ENCODE data around the gene CNOT1. TPM values are rescaled to one million over a fixed set of nuclear protein-coding genes. Genes with fewer than 3 reads are reported as not detected.
A peak's percentile ranks its signal among the peaks of the same experiment; 100 is the strongest.

The CNOT1 gene
- total RNA-seq, 2 experiments from 2014 or later, result 164 to 184 TPM

- H3K27me3 Mint-ChIP-seq, result no peaks in the 10 kb centered on the region
- peaks cover 79% of the 10 kb centered on the region for H3K36me3 Mint-ChIP-seq (ENCODE audit: low read depth)
- intact Hi-C loops (cut with DNase I, micrococcal nuclease), result loop anchor here in 1 of 2 experiments (2.0 to 5.0 kb wide), 2 partner anchors 107 to 322 kb away; partner anchors contain the start of gene CSNK2A2
Measured at GRCh38 chr16:58519707-58520106, 109.9 kb downstream of the CNOT1 start.

GRCh38 chr16:58518980-58519368 lies 110.7 kb downstream of the CNOT1 start:
- DNase-seq (no peak), ATAC-seq (ENCODE audit: poor library complexity) (no peak)
- Mint-ChIP-seq H3K27ac (peak overlapping the region; percentile 40), H3K36me3 (ENCODE audit: low read depth) (peaks cover 72% of the 10 kb centered on the region), H3K4me1 (ENCODE audit: low read depth) (peaks cover 32% of the 10 kb centered on the region), H3K27me3 (no peaks in the 10 kb centered on the region), H3K9me3 (no peaks in the 10 kb centered on the region), H3K4me3 (no peak overlapping the region)
- no peak overlapping the region for H3K27ac ChIP-seq (ENCODE audit: low read depth in 1 of 2, low read length in 2 of 2)
- peaks cover 15% of the 10 kb centered on the region for H3K4me1 ChIP-seq (ENCODE audit: insufficient read depth, low read length)
- H3K36me3 ChIP-seq (ENCODE audit: insufficient read depth, low read length), result peaks cover 63% of the 10 kb centered on the region
- ChIA-PET POLR2A (no interaction called here), CTCF (interaction anchor here (1.6 kb wide), 1 partner anchor 9 kb away, joined by 5 read pairs; no protein-coding TSS in a partner anchor)
- no peak for TF ChIP-seq CTCF (IDR thresholded peaks at IDR 0.05)
- intact Hi-C loops (cut with DNase I, micrococcal nuclease), result loop anchor here in 1 of 2 experiments (2.0 to 5.0 kb wide), 2 partner anchors 108 to 322 kb away; partner anchors contain the start of gene CSNK2A2
- H3K4me3 ChIP-seq (ENCODE audit: low read length), result no peak overlapping the region
- H3K27me3 ChIP-seq (ENCODE audit: control insufficient read depth in 1 of 2, insufficient read depth in 2 of 2, low read length in 2 of 2), result no peaks in the 10 kb centered on the region
- H3K9me3 ChIP-seq (ENCODE audit: control insufficient read depth in 1 of 2, insufficient read depth in 1 of 2, low read length in 2 of 2), result no peaks in the 10 kb centered on the region

More at GRCh38 chr16:58519707-58520106, 109.9 kb downstream of the CNOT1 start:
- peaks cover 69% of the 10 kb centered on the region for H3K36me3 ChIP-seq (ENCODE audit: insufficient read depth, low read length)
- ATAC-seq (ENCODE audit: poor library complexity) (no peak), DNase-seq (no peak)
- H3K4me3 ChIP-seq (ENCODE audit: low read length), result no peak overlapping the region
- POLR2A ChIA-PET, result no interaction called here
- Mint-ChIP-seq H3K9me3 (no peaks in the 10 kb centered on the region), H3K27ac (no peak overlapping the region), H3K4me3 (no peak overlapping the region), H3K4me1 (ENCODE audit: low read depth) (peaks cover 30% of the 10 kb centered on the region)
- CTCF ChIA-PET, result interaction anchor here (0.7 kb wide), 1 partner anchor 321 kb away, joined by 3 read pairs; no protein-coding TSS in a partner anchor
- no peaks in the 10 kb centered on the region for H3K27me3 ChIP-seq (ENCODE audit: control insufficient read depth in 1 of 2, insufficient read depth in 2 of 2, low read length in 2 of 2)
- peaks cover 15% of the 10 kb centered on the region for H3K4me1 ChIP-seq (ENCODE audit: insufficient read depth, low read length)
- no peaks in the 10 kb centered on the region for H3K9me3 ChIP-seq (ENCODE audit: control insufficient read depth in 1 of 2, insufficient read depth in 1 of 2, low read length in 2 of 2)
- no peak for TF ChIP-seq CTCF (IDR thresholded peaks at IDR 0.05)
- H3K27ac ChIP-seq (ENCODE audit: low read depth in 1 of 2, low read length in 2 of 2), result no peak overlapping the region

GRCh38 chr16:58518083-58518979 lies 111.3 kb downstream of the CNOT1 start:
- Histone ChIP-seq H3K4me1 (ENCODE audit: insufficient read depth, low read length) (peaks cover 15% of the 10 kb centered on the region), H3K4me3 (ENCODE audit: low read length) (no peak overlapping the region), H3K9me3 (ENCODE audit: control insufficient read depth in 1 of 2, insufficient read depth in 1 of 2, low read length in 2 of 2) (no peaks in the 10 kb centered on the region), H3K27me3 (ENCODE audit: control insufficient read depth in 1 of 2, insufficient read depth in 2 of 2, low read length in 2 of 2) (no peaks in the 10 kb centered on the region), H3K36me3 (ENCODE audit: insufficient read depth, low read length) (peaks cover 57% of the 10 kb centered on the region), H3K27ac (ENCODE audit: low read depth in 1 of 2, low read length in 2 of 2) (no peak overlapping the region)
- Mint-ChIP-seq H3K27ac (peak overlapping the region; percentile 40), H3K27me3 (no peaks in the 10 kb centered on the region), H3K4me1 (ENCODE audit: low read depth) (peaks cover 32% of the 10 kb centered on the region), H3K36me3 (ENCODE audit: low read depth) (peaks cover 66% of the 10 kb centered on the region), H3K9me3 (no peaks in the 10 kb centered on the region), H3K4me3 (peak overlapping the region; percentile 83)
- ChIA-PET CTCF (interaction anchor here (1.6 kb wide), 1 partner anchor 9 kb away, joined by 5 read pairs; no protein-coding TSS in a partner anchor), POLR2A (no interaction called here)
- ATAC-seq (ENCODE audit: poor library complexity) (no peak), DNase-seq (no peak)
- intact Hi-C loops (cut with DNase I, micrococcal nuclease), result loop anchor here in 1 of 2 experiments (2.0 to 5.0 kb wide), 2 partner anchors 108 to 321 kb away; partner anchors contain the start of gene CSNK2A2
- no peak for TF ChIP-seq CTCF (IDR thresholded peaks at IDR 0.05)

Measured in CD4-positive, alpha-beta T cell (primary cell).